ENCODE measurements around the gene PRR5L. TPM values are rescaled to one million over a fixed set of nuclear protein-coding genes. Genes with fewer than 3 reads are reported as not detected.

The PRR5L gene
- total RNA-seq, 1 experiment from 2014 or later = 23.9 TPM

DNA sequence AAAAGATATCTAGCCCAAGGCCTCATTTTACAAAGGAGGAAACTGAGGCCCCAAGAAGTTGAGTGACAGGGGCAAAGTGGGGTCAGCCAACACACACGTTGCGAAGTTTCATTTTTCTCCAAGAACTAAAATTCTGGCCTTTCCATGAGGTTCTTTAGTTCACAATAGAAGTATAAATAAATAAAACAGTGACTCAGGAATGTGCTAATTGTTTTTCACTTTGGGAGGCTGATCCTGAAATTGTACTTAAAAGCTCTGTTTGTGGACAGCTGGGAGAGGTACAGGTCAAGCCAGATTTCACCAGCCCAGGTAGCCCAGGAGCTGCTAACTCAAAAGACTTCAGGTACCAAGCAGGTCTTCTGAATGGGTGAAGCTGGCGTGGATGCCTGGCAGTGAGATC is 108.7 kb downstream of the PRR5L start:
- no peaks in the 10 kb centered on the region for H3K4me1 Mint-ChIP-seq (ENCODE audit: insufficient read depth, unreplicated experiment)
- no peak overlapping the region for H3K27ac Mint-ChIP-seq (ENCODE audit: low read depth, unreplicated experiment)
- CTCF ChIA-PET = no interaction called here
- DNase-seq (ENCODE audit: unreplicated experiment) = no peak
- H3K9me3 Mint-ChIP-seq (ENCODE audit: unreplicated experiment) = no peaks in the 10 kb centered on the region
- peaks cover 64% of the 10 kb centered on the region for H3K36me3 Mint-ChIP-seq (ENCODE audit: insufficient read depth, unreplicated experiment)
- intact Hi-C loops (cut with micrococcal nuclease) = no loop called here
- POLR2A ChIA-PET = no interaction called here
- TF ChIP-seq, protein P1, sequence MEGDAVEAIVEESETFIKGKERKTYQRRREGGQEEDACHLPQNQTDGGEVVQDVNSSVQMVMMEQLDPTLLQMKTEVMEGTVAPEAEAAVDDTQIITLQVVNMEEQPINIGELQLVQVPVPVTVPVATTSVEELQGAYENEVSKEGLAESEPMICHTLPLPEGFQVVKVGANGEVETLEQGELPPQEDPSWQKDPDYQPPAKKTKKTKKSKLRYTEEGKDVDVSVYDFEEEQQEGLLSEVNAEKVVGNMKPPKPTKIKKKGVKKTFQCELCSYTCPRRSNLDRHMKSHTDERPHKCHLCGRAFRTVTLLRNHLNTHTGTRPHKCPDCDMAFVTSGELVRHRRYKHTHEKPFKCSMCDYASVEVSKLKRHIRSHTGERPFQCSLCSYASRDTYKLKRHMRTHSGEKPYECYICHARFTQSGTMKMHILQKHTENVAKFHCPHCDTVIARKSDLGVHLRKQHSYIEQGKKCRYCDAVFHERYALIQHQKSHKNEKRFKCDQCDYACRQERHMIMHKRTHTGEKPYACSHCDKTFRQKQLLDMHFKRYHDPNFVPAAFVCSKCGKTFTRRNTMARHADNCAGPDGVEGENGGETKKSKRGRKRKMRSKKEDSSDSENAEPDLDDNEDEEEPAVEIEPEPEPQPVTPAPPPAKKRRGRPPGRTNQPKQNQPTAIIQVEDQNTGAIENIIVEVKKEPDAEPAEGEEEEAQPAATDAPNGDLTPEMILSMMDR (IDR thresholded peaks at IDR 0.05; ENCODE audit: unreplicated experiment) = no peak
- no TSS peak for BruUV-seq (replicated peaks)
- H3K4me3 Mint-ChIP-seq (ENCODE audit: unreplicated experiment) = no peak overlapping the region
- H3K27me3 Mint-ChIP-seq (ENCODE audit: insufficient read depth, unreplicated experiment) = no peaks in the 10 kb centered on the region

DNA sequence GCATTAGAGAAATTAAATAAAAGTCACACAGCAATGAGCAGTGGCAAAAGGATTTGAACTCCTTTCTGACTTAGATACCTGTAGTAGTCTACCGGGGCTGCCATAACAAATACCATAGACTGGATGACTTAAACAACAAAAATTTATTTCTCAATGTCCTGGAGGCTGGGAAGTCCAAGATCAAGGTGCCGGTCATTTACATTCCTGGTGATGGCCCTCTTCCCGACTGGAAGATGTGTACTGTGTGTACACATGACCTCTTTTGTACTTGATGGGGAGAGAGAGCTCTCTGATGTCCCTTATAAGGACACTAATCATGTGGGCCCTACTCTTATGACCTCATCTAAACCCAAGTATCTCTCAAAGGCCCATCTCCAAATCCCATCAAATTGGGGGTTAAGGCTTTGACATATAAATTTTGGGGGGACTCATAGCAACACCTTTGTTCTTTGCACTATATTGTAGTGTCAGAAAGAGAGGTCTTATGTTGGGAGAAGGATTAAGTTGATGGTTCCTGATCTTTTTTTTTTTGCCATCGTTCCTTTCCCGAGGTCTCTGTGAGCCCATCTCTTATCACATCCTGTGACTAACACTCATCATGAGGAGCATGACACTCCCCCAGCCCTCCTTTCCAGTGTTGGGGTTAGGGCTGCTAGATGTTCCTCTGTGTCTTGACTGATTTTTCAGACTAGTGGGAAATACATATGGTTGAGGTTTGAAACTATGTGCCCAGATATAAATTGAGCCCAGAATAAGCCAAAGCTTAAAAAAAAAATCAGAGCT is 109.7 kb downstream of the PRR5L start:
- Mint-ChIP-seq H3K27me3 (ENCODE audit: insufficient read depth, unreplicated experiment) (no peaks in the 10 kb centered on the region), H3K9me3 (ENCODE audit: unreplicated experiment) (no peaks in the 10 kb centered on the region), H3K27ac (ENCODE audit: low read depth, unreplicated experiment) (no peak overlapping the region), H3K4me3 (ENCODE audit: unreplicated experiment) (no peak overlapping the region), H3K4me1 (ENCODE audit: insufficient read depth, unreplicated experiment) (no peaks in the 10 kb centered on the region), H3K36me3 (ENCODE audit: insufficient read depth, unreplicated experiment) (peaks cover 70% of the 10 kb centered on the region)
- TF ChIP-seq, protein P1 (IDR thresholded peaks at IDR 0.05; ENCODE audit: unreplicated experiment) = no peak
- POLR2A ChIA-PET = no interaction called here
- DNase-seq (ENCODE audit: unreplicated experiment) = no peak
- BruUV-seq (replicated peaks) = no TSS peak
- intact Hi-C loops (cut with micrococcal nuclease) = no loop called here
- CTCF ChIA-PET = interaction anchor here (0.7 kb wide), 1 partner anchor 1188 kb away, joined by 3 read pairs; no protein-coding TSS in a partner anchor

DNA sequence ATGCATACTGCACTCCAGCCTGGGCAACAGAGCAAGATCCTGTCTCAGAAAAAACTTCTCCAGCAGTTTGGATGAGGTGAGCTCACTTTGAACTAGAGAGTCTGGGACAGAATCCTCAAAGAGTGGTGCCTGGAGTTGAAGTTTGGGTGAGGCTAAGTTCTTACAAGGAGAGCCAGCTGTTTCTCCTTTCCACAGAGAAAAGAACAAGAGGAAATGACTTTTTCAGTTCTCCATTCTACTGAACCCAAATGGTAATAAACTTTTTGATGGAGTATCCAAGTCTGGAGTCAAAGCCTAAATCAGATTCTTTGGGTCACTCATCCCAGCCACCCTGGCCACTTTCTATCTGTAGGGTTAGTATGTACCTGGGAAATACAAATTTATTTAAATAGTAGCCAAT is 111.3 kb downstream of the PRR5L start:
- no peak for DNase-seq (ENCODE audit: unreplicated experiment)
- ChIA-PET CTCF (interaction anchor here (0.6 kb wide), 1 partner anchor 677 kb away, joined by 3 read pairs; no protein-coding TSS in a partner anchor), POLR2A (no interaction called here)
- TF ChIP-seq, protein P1 (IDR thresholded peaks at IDR 0.05; ENCODE audit: unreplicated experiment) = no peak
- Mint-ChIP-seq H3K9me3 (ENCODE audit: unreplicated experiment) (no peaks in the 10 kb centered on the region), H3K27ac (ENCODE audit: low read depth, unreplicated experiment) (no peak overlapping the region), H3K36me3 (ENCODE audit: insufficient read depth, unreplicated experiment) (peaks cover 57% of the 10 kb centered on the region), H3K4me3 (ENCODE audit: unreplicated experiment) (no peak overlapping the region), H3K27me3 (ENCODE audit: insufficient read depth, unreplicated experiment) (no peaks in the 10 kb centered on the region), H3K4me1 (ENCODE audit: insufficient read depth, unreplicated experiment) (no peaks in the 10 kb centered on the region)
- intact Hi-C loops (cut with micrococcal nuclease) = no loop called here
- no TSS peak for BruUV-seq (replicated peaks)

DNA sequence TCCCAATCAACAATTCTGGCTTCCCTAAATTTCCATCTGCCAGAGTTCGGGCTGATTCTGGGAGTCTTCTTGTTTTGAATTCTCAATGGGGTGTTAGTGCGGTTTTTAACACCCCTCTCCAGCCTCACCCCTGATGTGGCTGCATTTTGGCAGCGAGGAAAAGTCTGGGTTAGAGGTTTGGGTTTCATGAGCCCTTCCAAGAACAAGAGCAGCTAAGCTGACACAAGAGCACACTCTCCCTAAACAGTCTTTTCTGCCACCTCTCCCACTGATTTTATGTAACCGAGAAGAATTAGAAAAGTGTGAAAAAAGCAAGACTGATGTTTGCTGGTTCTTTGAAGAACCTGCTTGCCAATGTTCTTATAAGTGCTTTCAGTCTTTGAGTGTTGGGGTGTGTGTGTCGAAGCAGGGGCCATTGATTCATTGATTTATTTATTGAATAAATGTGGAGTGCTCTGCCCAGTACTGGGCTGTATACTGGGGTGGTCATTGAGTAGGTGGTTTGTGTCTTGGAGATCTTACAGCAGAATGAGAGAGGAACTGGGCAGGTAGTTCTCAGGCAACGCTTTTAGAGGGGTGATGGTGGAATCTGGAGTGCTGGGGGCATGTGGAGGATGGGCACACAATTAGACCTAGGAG is 112.5 kb downstream of the PRR5L start:
- CTCF ChIA-PET = interaction anchor here (0.6 kb wide), 1 partner anchor 26 kb away, joined by 3 read pairs; no protein-coding TSS in a partner anchor
- TF ChIP-seq, protein P1 (IDR thresholded peaks at IDR 0.05; ENCODE audit: unreplicated experiment) = no peak
- no peaks in the 10 kb centered on the region for H3K9me3 Mint-ChIP-seq (ENCODE audit: unreplicated experiment)
- no TSS peak for BruUV-seq (replicated peaks)
- no peaks in the 10 kb centered on the region for H3K4me1 Mint-ChIP-seq (ENCODE audit: insufficient read depth, unreplicated experiment)
- no peak overlapping the region for H3K4me3 Mint-ChIP-seq (ENCODE audit: unreplicated experiment)
- no peak for DNase-seq (ENCODE audit: unreplicated experiment)
- H3K27me3 Mint-ChIP-seq (ENCODE audit: insufficient read depth, unreplicated experiment) = no peaks in the 10 kb centered on the region
- no peak overlapping the region for H3K27ac Mint-ChIP-seq (ENCODE audit: low read depth, unreplicated experiment)
- peaks cover 55% of the 10 kb centered on the region for H3K36me3 Mint-ChIP-seq (ENCODE audit: insufficient read depth, unreplicated experiment)
- POLR2A ChIA-PET = no interaction called here
- intact Hi-C loops (cut with micrococcal nuclease) = no loop called here

Data from MCF 10A (cell line).